NCI-H1436 treated with DMSO at 0.1 percent for 48 hours (cell line): ENCODE data around the gene TKTL1.

ENCODE experiments used
- DNase-seq: peaks from one replicate; lab custom pipeline; 2025; lab: John Stamatoyannopoulos, UW

Gene TKTL1

DNA sequence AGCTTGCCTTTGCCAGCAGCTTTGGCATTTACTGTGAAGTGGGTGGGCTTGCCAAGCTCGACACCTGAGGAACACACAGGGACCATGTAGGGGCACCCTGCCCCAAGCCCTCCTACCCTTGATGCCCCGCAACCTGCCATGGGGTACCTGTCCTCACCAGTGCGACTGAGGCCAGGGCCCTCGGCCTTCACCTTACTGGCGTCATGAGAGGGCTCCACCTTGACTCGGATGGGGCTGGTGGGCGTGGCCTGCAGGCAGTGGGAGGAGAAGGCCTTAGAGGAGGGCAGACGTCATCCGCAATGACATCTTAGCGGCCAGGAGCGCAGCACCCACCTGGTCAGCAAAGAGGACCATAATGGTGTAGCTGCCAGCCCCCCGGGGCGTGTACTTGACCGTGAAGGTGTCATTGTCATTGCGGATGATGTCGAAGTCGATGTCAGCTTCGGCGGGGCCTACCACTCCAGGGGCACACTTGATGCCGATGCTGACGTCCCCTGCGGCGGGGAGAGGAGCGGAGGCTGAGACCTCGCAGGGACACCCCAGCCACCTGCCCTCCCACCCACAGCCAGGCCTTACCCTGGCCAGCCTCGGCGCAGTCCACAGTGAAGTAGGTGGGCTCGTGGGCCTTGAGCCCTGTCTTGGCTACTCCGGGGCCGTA is 66.6 kb downstream of the TKTL1 start:
- DNase-seq = no peak

DNA sequence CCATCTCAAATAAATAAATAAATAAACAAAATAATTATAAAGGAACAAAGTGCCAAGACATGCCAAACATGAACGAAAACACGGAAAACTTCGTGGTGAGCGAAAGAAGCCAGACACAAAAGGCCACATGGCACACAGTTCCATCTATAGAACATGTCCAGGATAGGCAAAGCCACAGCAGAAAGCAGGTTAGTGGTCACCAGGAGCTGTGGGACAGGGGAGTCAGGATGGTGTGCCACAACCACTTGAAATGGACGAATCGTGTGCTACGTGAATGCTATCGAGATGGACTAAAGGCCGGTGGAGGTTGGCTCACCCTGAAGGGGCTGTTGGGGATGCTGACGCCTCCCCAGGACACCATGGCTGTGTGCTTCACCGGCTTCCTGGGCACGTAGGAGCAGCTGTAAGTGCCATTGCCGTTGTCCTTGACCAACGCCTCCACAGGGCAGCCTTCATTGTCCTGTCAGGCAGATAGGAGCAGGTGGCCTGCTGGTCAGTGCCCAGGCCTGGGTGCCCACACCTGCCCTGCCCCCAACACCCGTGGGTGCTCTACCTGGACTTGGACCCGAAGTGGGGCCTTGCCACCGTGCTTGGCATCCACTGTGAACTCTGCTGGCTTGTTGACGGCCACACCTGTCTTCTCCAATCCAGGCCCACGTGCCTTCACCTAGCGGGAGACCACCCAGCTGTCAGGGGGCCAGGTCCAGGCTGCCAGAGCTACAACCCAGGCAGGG is 68.3 kb downstream of the TKTL1 start:
- no peak for DNase-seq

GRCh38 chrX:154365052-154365600 is 69.5 kb downstream of the TKTL1 start:
- no peak for DNase-seq

DNA sequence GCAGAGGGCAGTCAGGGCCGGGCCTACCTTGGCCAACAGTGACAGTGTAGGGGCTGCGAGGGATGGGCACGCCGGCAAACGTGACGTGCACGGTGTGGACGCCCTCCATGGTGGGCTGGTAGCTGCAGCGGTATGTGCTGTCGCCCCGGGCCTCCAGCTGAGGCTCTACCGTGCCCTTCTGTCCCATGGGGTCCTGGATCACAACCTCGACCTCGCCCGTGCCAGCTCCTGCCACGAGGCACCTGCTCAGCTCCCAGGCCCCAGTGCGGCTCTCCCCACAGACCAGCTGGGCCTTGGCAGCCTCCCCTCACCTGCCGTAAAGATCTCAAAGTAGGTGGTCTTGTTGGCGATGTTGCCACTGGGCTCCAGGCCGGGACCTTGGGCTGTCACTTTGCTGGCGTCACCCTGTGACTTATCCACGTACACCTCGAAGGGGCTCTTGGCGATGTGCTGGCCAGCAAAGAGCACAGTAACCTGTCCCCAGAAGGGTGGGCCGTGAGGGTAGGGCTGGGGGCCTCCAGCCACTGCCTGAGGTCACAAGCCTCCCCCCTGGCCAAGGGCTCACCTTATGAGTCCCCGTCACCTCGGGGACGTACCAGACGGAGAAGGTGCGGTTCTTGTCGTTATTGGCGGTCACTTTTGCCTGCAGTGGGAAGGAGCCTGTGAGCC is 70.5 kb downstream of the TKTL1 start:
- DNase-seq = no peak

DNA sequence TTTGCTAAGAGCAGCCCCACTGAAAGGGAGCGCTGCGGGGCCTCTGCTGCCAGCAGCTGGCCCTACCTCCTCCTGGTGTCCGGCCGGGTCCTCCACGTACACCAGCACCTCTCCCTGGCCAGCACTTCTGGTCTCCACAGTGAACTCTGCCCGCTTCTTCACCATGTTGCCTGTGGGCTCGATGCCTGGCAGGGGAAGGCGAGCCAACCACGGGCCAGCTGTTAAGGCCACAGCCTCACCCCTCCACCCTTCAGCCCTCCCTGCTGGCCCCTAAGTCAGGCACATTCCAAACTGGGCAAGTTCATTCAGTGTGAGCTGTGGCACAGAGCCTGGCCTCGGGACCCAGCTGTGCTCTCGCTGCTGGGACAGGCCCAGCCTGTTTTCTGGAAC is 71.1 kb downstream of the TKTL1 start:
- no peak for DNase-seq

DNA sequence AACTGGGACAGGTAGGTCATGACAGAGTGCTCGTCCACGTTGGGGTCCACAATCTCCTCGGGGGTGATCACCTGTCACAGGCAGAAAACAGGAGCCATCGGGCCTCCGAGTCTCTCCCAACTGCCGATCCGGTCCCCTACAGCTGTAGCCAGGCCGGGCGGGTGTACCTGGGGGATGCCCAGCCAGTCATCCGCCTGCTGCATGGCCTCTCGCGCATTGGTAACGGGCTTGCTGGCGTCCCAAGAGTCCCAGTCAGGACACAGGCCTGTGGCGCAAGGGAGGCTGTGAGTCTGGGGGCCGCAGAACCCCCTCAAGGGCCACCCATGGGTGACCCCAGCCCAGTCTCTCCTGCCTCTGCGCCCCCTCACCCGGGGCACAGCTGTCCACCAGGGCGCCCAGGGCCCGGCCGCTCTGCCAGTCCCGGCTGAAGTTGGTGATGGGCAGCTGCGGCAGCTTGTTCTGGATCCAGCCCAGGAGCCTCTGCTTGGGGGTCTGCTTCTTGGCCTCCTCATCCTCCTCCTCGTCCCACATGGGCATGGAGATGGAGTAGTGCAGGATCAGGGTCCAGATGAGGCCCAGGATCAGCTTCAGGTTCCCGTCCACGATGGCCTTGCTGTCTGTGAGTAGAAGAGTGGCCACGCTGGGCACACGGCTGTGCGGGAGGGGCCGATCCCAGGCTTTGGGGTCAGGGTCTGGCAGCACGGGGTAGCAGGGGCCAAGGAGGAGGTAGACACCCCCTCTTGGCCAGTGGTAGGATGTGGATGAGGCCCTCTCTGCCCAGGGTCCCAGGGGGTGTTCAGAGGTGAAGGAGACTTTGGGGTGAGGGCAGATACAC is 72.1 kb downstream of the TKTL1 start:
- DNase-seq = no peak

DNA sequence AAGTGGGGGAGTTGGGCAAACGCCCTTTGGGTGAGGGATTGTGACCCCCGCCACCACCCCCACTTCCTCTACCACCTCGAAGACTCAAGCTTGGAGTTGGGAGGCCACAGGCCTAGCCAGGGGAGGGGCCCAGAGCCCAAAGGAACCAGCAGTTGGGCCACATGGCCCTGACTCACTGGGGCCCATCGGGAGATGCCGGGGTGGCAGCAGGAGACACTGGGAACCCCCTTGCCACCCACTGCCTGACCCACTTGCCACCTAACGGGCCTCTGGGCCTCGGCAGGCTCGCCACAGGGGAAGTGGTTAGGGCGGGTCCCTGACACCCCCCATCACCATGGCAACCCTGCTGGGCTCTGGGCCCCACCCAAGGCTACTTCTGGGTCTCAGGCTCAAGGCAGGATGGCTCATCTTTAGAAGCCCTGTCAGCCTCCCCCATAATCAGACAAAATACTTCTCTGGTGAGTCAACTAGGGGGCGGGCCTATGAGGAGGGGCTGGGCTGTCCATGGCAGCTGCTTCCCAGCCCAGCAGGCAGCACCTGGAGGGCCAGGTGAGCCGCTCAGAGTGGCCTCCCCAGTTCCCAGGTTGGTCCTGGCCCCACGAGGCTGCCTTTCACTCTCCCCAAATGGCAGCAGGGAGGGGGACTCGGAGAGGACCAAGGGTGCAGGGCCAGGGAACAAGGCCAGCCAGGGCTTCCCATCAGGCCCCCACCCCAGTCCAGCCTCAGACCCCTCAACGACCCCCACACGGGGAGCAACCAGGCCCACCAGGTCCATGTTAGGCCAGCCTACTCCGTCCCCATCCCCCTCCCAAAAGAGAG is 73.2 kb downstream of the TKTL1 start:
- DNase-seq = no peak

DNA sequence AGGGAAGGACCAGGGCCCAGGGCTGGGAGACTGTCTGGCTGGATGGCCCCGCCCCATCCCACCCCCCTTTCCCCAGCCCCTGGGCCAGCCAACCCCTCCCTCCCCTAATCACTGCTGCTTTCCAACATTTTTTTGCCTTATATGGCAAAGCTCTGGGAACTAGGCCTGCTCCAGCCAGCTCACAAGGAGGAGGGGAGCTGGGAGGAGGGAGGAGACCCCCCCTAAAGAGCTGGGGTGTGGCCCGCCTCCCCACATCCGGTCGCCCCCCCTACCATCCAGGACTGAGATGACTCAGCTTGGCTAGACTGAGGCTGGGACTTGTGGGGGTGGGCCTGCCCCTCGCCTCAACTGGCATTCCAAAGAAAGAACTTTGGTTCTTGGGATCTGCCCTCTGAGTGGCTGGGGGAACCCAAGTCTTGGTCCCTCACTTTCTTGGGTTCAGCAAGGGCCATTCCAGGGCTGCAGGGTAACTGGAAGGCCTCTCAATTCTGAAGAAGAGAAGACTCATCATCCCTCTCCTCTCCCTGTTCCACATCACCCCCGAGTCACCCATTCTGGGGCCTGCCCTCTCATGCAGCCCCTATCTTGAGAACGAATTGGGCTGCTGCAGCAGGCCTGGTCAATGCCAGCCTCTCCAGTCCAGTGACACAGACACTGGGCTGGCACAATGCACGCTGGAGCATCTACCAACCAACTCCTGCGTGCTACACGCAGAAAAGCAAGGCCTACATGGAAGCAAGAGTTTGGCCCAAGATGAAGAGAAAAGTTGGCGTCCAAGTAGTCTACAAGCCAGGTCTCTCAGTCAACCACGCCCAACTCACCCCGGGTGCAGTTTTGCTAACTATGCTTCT is 74.1 kb downstream of the TKTL1 start:
- DNase-seq = peak; percentile 18

DNA sequence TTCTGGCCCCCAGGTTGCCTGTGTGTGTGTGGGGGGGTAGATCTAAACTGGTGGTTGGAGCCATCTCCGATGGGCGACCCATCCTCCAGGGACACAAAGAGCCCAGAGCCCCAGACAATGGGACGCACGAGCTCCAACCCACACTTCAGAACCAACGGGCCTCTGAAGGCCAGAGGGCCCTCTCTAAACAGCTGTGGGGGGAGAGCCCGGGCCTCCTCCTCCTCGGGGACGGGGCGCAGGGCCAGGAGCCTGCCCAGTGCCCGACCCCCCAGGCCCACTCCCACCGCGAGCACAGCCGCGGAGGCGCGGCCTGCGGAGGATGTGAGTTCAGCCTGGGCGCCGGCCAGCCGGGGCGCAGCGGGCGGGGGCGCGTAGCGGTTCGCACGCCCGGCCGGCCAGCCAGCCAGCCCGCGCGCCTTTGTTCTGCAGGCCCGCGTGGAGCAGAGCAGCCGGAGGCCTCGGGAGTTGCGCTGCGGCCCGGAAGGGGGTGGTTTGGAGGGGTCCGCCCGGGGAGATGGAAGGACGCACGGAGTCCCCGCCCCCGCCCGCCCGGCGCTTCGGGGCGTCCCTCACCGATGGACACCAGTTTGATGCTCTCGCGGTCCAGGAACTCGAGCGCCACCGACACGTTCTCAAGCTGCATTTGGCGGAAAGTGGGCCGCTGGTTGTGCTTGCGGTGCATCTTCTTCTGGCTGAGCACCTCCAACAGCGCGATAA is 74.9 kb downstream of the TKTL1 start:
- DNase-seq = no peak

DNA sequence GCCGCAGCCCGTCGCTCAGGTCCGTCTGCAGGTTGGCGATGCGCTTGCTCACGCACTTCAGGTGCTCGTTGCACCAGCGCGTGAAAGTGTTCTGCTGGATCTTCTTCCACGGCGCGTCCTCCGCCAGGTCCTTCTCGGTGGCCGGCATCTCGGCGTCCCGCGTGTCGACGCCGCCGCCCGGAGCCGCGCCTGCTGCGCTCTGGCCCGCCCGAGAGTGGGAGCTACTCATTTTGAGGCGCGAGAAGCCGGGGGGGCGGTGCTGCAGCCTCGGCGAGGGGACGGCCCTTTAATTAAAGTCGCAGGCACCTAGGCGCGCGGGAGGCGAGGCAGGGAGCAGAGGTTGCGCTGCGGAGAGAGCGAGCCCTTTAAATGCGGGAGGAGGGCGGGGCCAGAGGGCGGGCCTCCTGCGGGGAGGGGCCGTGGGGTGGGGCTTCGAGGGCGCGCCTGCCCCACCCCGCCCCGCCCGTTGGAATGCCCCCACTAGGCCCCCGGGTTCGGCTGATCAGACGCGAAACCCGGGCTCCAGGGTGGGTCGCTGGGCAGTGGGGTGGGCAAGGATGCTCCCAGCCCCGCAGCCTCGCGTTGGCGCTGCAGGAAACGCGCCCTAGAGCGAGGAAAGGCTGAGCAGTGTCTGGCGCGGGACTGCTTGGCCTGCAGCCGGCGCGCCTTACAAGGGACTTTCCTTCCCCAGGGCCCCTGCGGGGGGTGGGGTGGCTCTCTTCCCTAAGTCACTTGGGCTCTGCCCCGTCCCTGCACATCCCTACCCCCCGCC is 75.6 kb downstream of the TKTL1 start:
- peak; percentile 80 for DNase-seq

GRCh38 chrX:154371789-154372300 is 76.2 kb downstream of the TKTL1 start:
- DNase-seq = no peak

GRCh38 chrX:154372612-154373022 is 77.0 kb downstream of the TKTL1 start:
- DNase-seq = no peak

- DNase-seq = peak; percentile 35
These were observed 78.0 kb downstream of the TKTL1 start for GRCh38 chrX:154373340-154374306.

DNA sequence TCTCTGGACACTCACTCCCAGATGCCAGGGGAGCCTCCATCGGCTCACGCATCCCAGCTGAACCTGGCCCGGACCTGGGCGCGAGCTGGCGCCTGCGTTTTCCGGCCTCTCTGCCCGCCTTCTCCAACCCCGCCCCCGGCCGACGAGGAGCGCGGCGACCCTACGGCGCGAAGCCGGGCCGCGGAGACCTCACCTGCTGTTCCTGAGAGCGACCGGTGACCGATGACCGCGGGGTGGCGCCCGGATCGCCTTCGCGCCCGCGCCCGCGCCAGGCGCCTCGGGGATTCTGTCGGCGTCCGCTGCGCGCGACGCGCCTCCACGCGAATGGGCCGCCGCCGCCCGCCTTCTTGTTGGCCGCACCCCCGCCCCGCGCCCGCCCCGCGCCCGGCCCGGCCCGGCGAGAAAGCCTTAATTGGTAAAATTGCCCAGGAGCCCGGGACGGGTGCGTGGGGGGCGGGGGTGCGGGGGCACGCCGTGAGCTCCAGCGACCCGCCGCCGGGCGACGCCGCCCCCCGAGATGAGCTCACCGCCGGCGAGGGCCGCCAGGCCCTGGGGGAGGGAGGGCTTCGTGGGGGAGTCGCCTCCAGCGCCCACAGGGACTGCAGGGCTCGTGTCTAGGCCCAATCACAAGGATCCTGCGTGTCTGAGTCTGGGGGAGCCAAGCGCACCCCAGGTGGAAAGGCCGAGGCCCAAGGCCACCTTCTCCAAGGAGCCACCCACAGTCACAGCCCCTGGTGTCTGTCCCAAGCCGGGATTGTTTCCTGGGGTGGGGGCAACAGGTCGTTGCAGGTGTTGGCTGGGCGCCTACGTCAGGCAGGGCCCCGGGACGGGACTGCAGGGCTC is 78.9 kb downstream of the TKTL1 start, which contains the start of gene FLNA:
Gene FLNA, minus strand, starts transcription at position 322 of the 843 bp plus-strand sequence. CDS start 3,389 bp downstream, outside the sequence.
- DNase-seq = no peak

- DNase-seq = no peak
These were observed 79.5 kb downstream of the TKTL1 start for GRCh38 chrX:154375156-154375504.

DNA sequence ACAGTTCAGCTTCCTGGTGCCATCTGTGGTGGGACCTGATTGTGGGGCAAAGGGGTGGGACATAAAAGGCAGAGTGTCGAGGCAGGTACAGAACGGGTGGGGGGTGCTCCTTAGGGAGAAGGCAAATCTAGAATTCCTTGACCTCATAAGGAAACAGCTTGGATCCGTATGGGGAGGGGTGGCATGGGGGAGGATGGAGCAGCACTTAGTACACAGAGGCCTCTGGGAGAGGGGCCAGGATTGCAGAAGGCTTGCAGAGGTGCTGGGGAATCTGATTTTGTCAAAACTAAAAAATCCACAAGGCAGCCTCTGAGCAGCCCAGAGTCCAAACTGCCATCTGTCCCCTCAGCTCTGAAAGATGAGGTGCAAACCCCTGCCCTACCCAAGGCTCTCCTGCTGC is 81.2 kb downstream of the TKTL1 start:
- no peak for DNase-seq
